Brain microvascular endothelial cell (primary cell): ENCODE measurements around the gene CD82.

ENCODE experiments used
- DNase-seq: peaks from one replicate; pipeline ENCODE4 v3.0.0-alpha.2; 2020
- H3K27ac ChIP-seq: fragments of 250-450 bp; sonication (Bioruptor Pico); 2 replicates; pipeline ENCODE4 v1.5.1; 2020; ENCODE audit warnings: mild to moderate bottlenecking, moderate library complexity
- H3K27me3 ChIP-seq: fragments of 250-450 bp; sonication (Bioruptor Pico); replicated peaks from 2 replicates; pipeline ENCODE4 v1.5.1; 2020; ENCODE audit warnings: mild to moderate bottlenecking
- H3K36me3 ChIP-seq: fragments of 250-450 bp; sonication (Bioruptor Pico); replicated peaks from 2 replicates; pipeline ENCODE4 v1.5.1; 2020; ENCODE audit warnings: mild to moderate bottlenecking
- H3K4me3 ChIP-seq: 2 replicates; pipeline ENCODE4 v1.5.1; 2011; ENCODE audit warnings: low read depth, mild to moderate bottlenecking, control low read depth, low read length, moderate library complexity
- CTCF ChIP-seq: IDR thresholded peaks from 2 replicates; pipeline ENCODE4 v1.5.1; 2011; ENCODE audit warnings: low read depth, mild to moderate bottlenecking, moderate library complexity, low read length, control low read depth, inconsistent platforms; ENCODE audit errors: missing control alignments
- in situ Hi-C: cut with HindIII; loops from 2 replicates; pipeline ENCODE4 v1.10.0; 2017; ENCODE audit warnings: low sequenced_read_pairs, low pct_ligation_motif_present

Gene CD82

GRCh38 chr11:44565953-44566949, 788 bp downstream of the CD82 start:
- H3K4me3 ChIP-seq: peak overlapping the region; percentile 75
- no peaks in the 10 kb centered on the region for H3K27me3 ChIP-seq
- DNase-seq: no peak
- TF ChIP-seq CTCF: no peak
- no peaks in the 10 kb centered on the region for H3K36me3 ChIP-seq
- no peak overlapping the region for H3K27ac ChIP-seq
- in situ Hi-C loops: no loop called here

- in situ Hi-C loops: no loop called here
Observed at GRCh38 chr11:44566952-44567875, 1.8 kb downstream of the CD82 start.

GRCh38 chr11:44567876-44568256, 2.4 kb downstream of the CD82 start:
- no peak for DNase-seq
- Histone ChIP-seq H3K27ac (peak overlapping the region; percentile 96), H3K36me3 (no peaks in the 10 kb centered on the region), H3K27me3 (no peaks in the 10 kb centered on the region), H3K4me3 (no peak overlapping the region)
- no peak for TF ChIP-seq CTCF
- in situ Hi-C loops: no loop called here

More at GRCh38 chr11:44566952-44567875, 1.8 kb downstream of the CD82 start:
- H3K36me3 ChIP-seq: no peaks in the 10 kb centered on the region
- no peak overlapping the region for H3K27ac ChIP-seq
- H3K4me3 ChIP-seq: peak overlapping the region; percentile 75
- no peak for DNase-seq
- peak; percentile 48 for TF ChIP-seq CTCF
- H3K27me3 ChIP-seq: no peaks in the 10 kb centered on the region

GRCh38 chr11:44568331-44568657, 2.8 kb downstream of the CD82 start:
- TF ChIP-seq CTCF: no peak
- Histone ChIP-seq H3K36me3 (no peaks in the 10 kb centered on the region), H3K27me3 (no peaks in the 10 kb centered on the region), H3K4me3 (no peak overlapping the region), H3K27ac (peak overlapping the region; percentile 96)
- in situ Hi-C loops: no loop called here
- no peak for DNase-seq

GRCh38 chr11:44568658-44569473, 3.4 kb downstream of the CD82 start:
- H3K27ac ChIP-seq: peak overlapping the region; percentile 96
- TF ChIP-seq CTCF: no peak
- in situ Hi-C loops: no loop called here
- H3K4me3 ChIP-seq: no peak overlapping the region
- peak; percentile 98 for DNase-seq
- no peaks in the 10 kb centered on the region for H3K27me3 ChIP-seq
- no peaks in the 10 kb centered on the region for H3K36me3 ChIP-seq
